Measurements from ENCODE around the gene TTLL3.

TTLL3 gene

DNA sequence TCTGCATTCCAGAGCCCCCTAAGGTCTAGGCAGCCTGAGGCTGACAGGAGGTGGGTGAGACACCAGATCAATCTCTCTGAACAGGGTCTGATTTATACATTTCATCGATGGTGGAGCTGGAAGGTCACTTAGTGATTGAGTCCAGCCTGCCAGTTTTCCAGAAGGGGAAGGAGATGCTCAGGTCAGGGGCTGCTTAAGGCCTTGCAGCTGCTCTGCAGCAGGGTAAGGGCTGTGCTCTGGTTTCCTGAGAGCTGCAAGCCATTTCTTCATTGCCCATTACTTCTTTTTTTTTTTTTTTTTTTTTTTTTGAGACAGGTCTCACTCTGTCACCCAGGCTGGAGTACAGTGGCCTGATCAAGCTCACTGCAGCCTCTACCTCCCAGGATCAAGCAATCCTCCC lies 28.5 kb upstream of the TTLL3 start:
- no peak for DNase-seq (ENCODE audit: low read depth in 3 of 3)

DNA sequence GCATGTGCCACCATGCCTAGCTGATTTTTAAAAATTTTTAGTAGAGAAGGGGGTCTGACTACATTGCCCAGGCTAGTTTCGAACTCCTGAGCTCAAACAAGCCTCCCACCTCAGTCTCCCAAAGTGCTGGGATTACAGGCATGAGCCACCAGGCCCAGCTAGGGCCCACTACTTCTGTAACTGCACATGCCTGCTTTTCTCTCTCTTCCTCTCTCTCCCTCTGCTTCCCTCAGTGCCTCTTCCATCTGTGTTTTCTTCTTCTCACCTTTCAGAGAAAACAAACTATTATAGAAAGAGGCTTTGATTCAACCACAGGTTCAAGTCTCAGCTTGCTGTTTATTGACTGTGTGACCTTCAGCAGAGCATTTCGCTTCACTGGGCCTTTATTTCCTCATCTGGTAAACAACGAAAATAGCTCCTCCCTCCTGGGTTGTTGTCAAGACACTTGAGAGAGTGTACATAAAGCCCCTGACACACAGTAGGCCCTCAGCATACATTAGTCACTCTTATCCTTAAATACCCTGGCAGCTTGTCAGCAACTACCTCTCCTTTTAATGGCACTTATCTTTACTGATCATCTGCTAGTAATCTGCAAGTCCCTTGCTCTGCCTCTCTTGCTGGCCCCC lies 28.0 kb upstream of the TTLL3 start:
- no peak for DNase-seq (ENCODE audit: low read depth in 3 of 3)

- no peak for DNase-seq (ENCODE audit: low read depth in 3 of 3)
These were observed 27.3 kb upstream of the TTLL3 start for GRCh38 chr3:9782770-9783169.

DNA sequence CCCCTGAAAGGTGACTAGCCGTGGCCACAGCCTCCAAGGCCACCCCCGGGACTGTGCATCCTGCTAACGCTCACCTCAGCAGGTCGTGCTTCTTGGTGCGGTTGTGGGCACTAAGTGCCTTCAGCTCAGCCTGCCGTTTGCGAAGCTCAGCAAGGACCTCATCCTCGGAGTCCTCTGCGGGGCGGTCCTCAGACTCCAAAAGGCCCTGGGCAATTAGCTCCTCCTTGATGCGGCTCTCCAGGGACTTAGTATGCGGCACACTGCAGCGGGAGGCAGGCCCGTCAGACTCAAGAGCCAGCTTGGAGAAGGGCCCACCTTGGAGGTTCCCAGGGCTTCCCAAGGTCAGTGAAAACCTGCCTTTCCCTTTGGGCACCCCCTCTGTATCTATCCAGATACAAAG lies 26.1 kb upstream of the TTLL3 start:
- DNase-seq (ENCODE audit: low read depth in 3 of 3): no peak

DNA sequence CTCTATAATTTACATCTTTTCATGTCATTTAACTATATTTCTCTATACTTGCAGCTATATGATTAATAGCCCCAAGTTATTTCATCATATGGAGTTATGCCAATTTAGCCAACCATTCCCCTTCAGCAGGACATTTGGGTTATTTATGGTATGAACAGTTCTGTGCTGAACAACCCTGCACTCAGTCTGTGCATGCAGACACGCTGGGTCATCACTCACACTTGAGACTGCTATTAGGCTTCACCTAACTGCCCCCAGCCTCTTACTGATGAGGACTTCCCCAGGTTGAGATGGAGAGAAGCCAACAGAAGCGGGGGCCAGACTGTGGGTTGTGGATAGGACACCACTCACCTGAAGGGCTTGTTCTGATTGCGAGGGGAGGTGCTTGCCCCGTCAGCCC lies 25.1 kb upstream of the TTLL3 start:
- DNase-seq (ENCODE audit: low read depth in 3 of 3): no peak

GRCh38 chr3:9785602-9786001 lies 24.5 kb upstream of the TTLL3 start:
- DNase-seq (ENCODE audit: low read depth in 3 of 3): no peak

GRCh38 chr3:9786209-9786739 lies 23.8 kb upstream of the TTLL3 start:
- DNase-seq (ENCODE audit: low read depth in 3 of 3): no peak

DNA sequence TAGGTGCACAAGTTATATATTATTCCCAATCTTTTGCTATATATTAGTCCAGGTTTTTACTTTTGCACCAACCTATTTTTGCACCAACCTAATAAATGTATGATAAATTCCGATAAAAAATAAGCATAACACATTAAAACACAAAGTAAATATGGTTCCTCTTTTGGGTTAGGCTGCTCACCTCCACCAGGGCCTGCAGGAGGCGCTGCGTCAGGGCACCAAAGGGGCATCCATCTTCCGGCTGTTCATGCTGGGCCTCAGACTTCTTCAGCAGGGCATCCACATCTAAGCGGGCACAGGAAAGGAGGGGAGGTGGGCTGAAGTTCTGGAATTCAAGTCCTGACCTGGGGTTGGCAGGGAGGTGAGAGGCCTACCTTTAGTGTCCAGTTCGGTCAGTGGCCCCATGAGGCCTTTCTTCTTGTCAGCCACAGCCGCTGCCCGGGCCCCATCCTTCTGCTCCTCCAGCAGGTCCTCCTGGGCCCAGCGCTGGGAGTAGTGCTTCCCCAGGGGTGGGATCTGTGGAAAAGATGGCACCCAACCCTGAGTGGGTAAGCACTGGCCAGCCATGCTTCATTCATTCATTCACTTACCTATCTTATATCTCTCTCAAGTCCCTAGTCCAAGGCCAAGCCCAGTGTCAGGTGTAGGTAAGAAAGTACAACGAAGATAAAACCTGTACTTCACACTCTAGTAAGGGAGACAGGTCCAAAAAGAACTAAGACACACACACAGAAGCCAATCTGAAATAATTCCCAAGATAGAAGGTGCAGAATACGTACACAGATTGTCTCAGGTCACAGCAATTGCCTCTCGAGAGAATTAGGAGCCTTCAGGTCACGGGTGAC lies 23.0 kb upstream of the TTLL3 start:
- no peak for DNase-seq (ENCODE audit: low read depth in 3 of 3)

- DNase-seq (ENCODE audit: low read depth in 3 of 3): peak in 1 of 3 experiments; percentile 25
These were observed 22.3 kb upstream of the TTLL3 start for GRCh38 chr3:9787714-9788113.

DNA sequence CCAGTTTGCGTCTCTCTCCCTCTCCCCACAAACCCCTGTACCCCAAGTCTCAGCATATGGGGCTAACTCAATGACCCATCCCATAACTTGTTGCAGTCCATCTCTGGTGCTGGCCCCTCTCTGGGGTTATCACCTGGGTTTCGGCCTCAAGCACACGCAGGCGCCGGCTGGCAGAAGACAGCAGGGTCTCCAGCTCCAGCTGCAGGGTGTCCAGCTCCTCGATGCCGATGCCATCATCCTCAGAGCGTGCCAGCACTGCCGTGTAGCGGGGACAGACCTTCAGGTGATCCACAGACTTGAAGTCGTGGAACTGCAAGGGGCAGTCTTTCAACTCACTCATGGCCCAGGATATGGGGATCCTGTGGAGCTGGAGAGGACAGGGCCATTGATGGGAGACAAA lies 18.9 kb upstream of the TTLL3 start:
- no peak for DNase-seq (ENCODE audit: low read depth in 3 of 3)

GRCh38 chr3:9791790-9792404 lies 18.2 kb upstream of the TTLL3 start:
- DNase-seq (ENCODE audit: low read depth in 3 of 3): no peak

- peak; percentile 77 to 91 (median 84) for DNase-seq (ENCODE audit: low read depth in 3 of 3)
These were observed 17.5 kb upstream of the TTLL3 start, which contains the start of the genes ARPC4 and TADA3 for GRCh38 chr3:9792405-9793160. TSS of gene ARPC4 (plus strand) at chr3:9793082. CDS start at chr3:9793122, 40 bp downstream. TSS of gene TADA3 (minus strand) at chr3:9792473. CDS start at chr3:9791466, 1,007 bp downstream.

- DNase-seq (ENCODE audit: low read depth in 3 of 3): no peak
These were observed 16.8 kb upstream of the TTLL3 start for GRCh38 chr3:9793161-9793781.

- DNase-seq (ENCODE audit: low read depth in 3 of 3): no peak
These were observed 15.7 kb upstream of the TTLL3 start for GRCh38 chr3:9794400-9794799.

- DNase-seq (ENCODE audit: low read depth in 3 of 3): no peak
These were observed 14.9 kb upstream of the TTLL3 start for GRCh38 chr3:9795207-9795606.

- DNase-seq (ENCODE audit: low read depth in 3 of 3): no peak
These were observed 12.7 kb upstream of the TTLL3 start for GRCh38 chr3:9797196-9797945.

GRCh38 chr3:9800529-9800928 lies 9.5 kb upstream of the TTLL3 start:
- no peak for DNase-seq (ENCODE audit: low read depth in 3 of 3)

DNA sequence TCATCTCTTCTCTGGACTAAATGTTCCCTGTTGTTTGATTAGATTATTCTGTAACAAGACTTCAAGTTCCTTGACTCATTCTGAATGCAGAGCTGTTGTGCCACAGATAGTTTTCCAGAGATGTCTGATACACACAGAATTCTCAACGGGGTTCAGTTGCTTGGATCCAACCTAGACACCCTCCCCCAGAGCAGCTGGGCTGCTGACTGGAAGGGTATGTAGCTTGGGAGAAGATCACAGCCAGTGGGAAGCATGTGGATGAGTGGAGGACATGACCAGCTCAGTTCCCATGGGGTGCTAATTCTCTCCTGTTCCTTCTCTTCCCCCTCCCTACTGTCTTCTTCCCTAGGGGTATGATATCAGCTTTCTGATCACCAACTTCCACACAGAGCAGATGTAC lies 6.6 kb upstream of the TTLL3 start:
- no peak for DNase-seq (ENCODE audit: low read depth in 3 of 3)

GRCh38 chr3:9804996-9805395 lies 5.1 kb upstream of the TTLL3 start:
- DNase-seq (ENCODE audit: low read depth in 3 of 3): no peak

DNA sequence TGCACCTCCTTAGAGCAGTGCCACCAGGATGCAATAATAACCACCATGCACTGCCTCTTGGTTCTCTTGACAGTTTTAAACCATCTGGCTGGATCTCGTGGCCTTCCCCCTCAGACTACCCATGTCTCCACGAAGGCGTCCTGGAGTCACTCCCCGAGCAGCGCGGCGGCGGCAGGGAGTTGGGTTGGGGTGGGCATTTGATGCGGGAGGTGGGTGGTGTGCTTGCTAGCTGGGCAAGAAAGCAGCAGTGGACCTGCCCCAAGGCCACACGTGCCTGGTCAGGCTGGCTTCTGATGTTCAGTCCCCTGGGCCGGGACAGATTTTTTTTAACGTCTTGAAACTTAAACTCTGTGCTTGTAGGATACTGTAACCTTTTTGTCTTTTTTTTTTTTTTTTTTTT lies 3.9 kb upstream of the TTLL3 start:
- no peak for DNase-seq (ENCODE audit: low read depth in 3 of 3)
